ENCODE results near the gene DIAPH1.

DIAPH1 gene

GRCh38 chr5:141484310-141484640 lies 134.5 kb downstream of the DIAPH1 start:
- no peak for DNase-seq (ENCODE audit: low spot score)

- DNase-seq (ENCODE audit: low spot score) = no peak
Measured at GRCh38 chr5:141483902-141484301, 134.9 kb downstream of the DIAPH1 start.

DNA sequence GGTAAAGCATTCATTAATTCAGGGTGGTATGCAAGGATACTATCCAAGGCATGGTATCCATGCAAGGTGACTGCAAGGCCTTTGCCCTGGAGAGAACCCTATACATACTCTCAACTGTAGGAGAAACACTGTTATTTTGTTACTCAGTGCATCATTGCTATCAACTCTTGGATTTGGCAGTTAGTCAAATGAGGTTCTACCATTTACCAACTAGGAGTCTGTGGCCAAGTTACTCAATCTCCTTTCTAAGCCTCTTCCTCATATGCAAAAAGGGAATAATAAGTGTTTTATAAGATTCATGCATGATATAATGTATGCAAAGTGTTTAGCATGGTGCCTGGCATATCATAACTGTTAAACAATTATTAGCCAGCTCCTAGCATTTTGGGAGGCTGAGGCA lies 139.0 kb downstream of the DIAPH1 start:
- DNase-seq (ENCODE audit: low spot score) = no peak

GRCh38 chr5:141478321-141478945 lies 140.4 kb downstream of the DIAPH1 start:
- DNase-seq (ENCODE audit: low spot score) = no peak

DNA sequence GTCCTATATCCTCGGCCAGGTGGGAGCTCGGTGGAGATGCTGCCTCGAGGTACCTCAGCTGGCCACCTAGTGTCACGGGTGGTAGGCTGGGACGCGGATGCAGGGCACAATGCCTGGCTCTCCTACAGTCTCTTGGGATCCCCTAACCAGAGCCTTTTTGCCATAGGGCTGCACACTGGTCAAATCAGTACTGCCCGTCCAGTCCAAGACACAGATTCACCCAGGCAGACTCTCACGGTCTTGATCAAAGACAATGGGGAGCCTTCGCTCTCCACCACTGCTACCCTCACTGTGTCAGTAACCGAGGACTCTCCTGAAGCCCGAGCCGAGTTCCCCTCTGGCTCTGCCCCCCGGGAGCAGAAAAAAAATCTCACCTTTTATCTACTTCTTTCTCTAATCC lies 141.0 kb downstream of the DIAPH1 start:
- DNase-seq (ENCODE audit: low spot score) = no peak

- no peak for DNase-seq (ENCODE audit: low spot score)
Measured at GRCh38 chr5:141477044-141477575, 141.7 kb downstream of the DIAPH1 start.

- peak; percentile 77 for DNase-seq (ENCODE audit: low spot score)
Measured at GRCh38 chr5:141476132-141476911, 142.5 kb downstream of the DIAPH1 start.

GRCh38 chr5:141475625-141476131 lies 143.1 kb downstream of the DIAPH1 start, which contains the start of gene PCDHGC3:
Gene PCDHGC3, plus strand, starts transcription at chr5:141475966. Its CDS starts 151 bp downstream, at chr5:141476117.
- DNase-seq (ENCODE audit: low spot score) = peak; percentile 97

DNA sequence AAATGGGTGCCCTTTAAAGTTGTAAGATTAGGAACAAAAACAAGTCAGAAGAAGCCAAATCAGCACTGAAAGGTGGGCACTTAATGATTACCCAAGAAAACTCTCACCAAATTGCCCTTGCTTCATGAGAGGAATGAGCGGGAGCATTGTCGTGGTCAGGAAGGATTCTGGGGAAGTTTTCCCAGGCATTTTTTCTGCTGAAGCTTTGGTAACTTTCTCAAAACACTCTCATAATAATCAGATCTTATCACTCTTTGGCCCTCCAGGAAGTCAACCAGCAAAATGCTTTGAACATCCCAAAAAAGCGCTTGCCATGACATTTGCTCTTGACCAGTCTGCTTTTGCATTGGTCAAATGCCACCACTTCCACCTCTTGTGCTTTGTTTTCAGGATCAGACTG lies 153.4 kb downstream of the DIAPH1 start:
- no peak for DNase-seq (ENCODE audit: low spot score)
